IPS-18c (cell line): Measurements from ENCODE around the gene NTMT2.
"Not testable (repeated sequence)": the region's sequence is repeated elsewhere in the genome, so short reads cannot be mapped to it uniquely, and the experiment has no call there.

Experiments
- H3K4me3 ChIP-seq: 2 replicates; pipeline ENCODE4 v1.7.0; 2013; ENCODE audit warnings: low read depth, mild to moderate bottlenecking, low read length, moderate library complexity; ENCODE audit not compliant: insufficient read depth
- H3K9me3 ChIP-seq: one replicate; pipeline ENCODE4 v1.6.1; 2013; ENCODE audit warnings: mild to moderate bottlenecking, low read length, moderate library complexity; ENCODE audit not compliant: control insufficient read depth, insufficient read depth

Gene NTMT2

DNA sequence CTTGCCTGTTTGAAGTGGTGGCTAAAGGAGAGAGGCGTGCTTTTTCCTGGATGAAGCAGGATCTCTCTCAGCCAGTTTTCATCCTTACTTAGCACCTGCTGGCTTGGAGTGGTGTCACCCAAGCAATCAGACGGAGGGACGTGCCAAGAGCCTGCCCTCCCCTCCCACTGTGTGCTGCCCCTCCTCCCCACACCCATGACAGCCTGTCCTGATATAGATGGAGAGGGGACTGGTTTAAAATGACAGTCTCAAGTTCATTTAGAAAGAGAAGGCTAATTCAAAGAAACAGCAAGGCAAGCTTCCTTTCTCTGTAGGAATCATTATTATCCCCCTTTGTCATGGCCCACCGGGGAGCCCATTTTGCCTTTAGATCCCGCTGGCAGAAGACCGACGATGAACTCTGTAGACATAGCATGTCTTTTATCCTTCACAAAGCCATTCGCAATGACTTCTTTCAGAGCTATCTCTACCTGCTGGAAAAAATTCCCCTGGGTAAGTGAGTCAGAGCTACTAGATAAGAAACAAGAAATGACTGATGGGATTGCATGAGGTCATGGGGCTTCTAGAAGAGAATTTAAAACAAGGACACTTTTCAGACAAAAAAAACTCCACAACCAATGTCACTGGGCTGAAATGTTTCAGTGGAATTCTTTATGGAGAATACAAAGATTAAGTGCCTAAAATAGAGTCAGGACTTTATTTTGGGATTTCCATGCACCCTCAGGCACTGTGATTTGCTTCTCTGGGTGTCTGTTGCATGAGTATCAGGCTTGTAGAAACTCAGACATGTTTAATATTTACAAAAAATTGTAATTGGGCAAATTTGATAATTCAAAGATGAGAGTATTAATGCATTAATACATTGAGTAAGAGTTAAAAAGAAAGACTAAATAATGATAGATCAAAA lies at the start of gene NTMT2:
Gene NTMT2 (plus strand): TSS at position 190 of the 907 bp plus-strand sequence. CDS start 149 bp downstream, at position 339.
- H3K4me3 ChIP-seq = no peak within 1 kb of the TSS
- no peaks in the 10 kb centered on the region for H3K9me3 ChIP-seq

GRCh38 chr1:170095976-170096748 lies 49.6 kb upstream of the NTMT2 start:
- Histone ChIP-seq H3K4me3 (no peak overlapping the region), H3K9me3 (no peaks in the 10 kb centered on the region)

GRCh38 chr1:170096806-170097340 lies 48.9 kb upstream of the NTMT2 start:
- Histone ChIP-seq H3K9me3 (no peaks in the 10 kb centered on the region), H3K4me3 (no peak overlapping the region)

DNA sequence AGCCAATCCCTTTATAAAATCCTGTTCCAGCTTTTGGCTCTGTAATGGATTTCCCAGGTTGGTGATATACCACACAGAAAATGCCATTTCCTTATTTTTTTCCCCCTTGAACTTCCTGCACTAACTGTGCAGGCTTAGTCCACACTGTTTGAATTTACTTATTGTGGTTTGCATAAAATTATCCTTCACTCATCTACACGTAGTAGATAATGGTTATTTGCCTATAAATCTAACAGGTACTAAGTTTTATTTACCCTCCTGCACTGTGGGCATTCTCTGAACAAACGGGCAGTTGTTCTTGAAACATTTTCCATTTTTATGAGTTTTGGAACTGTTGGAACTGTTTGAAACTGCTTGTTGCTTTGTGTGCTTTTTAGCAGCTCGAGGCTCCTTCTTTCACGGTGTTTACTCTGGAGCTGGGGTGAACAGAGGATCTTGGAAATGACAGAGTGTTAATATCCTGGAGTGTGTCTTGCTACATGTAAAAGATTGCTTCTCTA lies 48.3 kb upstream of the NTMT2 start:
- Histone ChIP-seq H3K9me3 (no peaks in the 10 kb centered on the region), H3K4me3 (no peak overlapping the region)

DNA sequence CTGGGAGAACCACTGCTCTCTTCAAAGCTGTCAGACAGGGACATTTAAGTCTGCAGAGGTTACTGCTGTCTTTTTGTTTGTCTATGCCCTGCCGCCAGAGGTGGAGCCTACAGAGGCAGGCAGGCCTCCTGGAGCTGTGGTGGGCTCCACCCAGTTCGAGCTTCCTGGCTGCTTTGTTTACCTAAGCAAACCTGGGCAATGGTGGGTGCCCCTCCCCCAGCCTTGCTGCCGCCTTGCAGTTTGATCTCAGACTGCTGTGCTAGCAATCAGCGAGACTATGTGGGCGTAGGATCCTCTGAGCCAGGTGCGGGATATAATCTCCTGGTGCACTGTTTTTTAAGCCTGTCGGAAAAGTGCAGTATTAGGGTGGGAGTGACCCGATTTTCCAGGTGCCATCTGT lies 32.6 kb upstream of the NTMT2 start:
- not testable (repeated sequence) for H3K9me3 ChIP-seq, H3K4me3 ChIP-seq

GRCh38 chr1:170114906-170115305 lies 30.9 kb upstream of the NTMT2 start:
- Histone ChIP-seq H3K4me3 (no peak overlapping the region), H3K9me3 (peaks cover 7% of the 10 kb centered on the region)

DNA sequence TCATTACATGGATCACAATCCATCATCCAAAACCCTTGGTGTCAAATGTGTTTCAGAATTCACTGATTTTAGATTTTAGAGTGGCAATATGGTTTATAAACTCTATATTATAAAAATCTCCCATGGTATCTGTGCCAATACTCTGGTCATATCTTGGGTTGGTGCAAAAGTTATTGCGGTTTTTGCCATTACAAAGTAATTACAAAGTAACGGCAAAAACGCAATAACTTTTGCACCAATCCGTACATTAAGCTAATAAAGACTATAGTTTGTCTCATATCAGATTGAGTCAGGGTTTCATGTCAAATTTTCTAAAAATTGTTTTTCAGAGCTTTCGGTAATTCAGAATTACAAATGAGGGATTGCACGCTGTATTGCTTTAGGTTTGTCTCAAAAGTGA lies 23.4 kb upstream of the NTMT2 start:
- H3K4me3 ChIP-seq = no peak overlapping the region
- no peaks in the 10 kb centered on the region for H3K9me3 ChIP-seq

GRCh38 chr1:170125269-170125668 lies 20.5 kb upstream of the NTMT2 start:
- no peak overlapping the region for H3K4me3 ChIP-seq
- H3K9me3 ChIP-seq = no peaks in the 10 kb centered on the region

DNA sequence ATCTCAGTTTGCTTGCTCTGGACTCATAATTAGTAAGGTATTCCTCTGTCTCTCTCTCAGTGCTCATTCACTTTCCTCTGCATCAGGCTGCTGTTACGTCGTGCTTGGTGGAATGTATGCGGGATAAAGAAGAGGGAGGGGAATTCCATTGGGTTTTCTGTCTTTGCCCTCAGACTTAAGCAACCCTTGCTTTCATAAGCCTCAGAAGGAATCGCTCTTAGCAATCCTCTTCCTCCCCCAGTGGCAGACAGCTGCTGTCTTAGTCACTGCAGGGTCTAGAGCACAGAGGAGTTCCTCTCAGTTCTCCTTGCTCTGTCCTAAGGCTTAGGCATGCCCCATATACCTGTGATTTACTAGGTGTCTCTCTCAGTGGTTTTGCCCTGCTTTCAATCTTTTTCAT lies 19.1 kb upstream of the NTMT2 start:
- H3K9me3 ChIP-seq = no peaks in the 10 kb centered on the region
- no peak overlapping the region for H3K4me3 ChIP-seq

GRCh38 chr1:170131450-170131849 lies 14.3 kb upstream of the NTMT2 start:
- Histone ChIP-seq H3K4me3 (no peak overlapping the region), H3K9me3 (no peaks in the 10 kb centered on the region)

GRCh38 chr1:170131984-170132383 lies 13.8 kb upstream of the NTMT2 start:
- no peaks in the 10 kb centered on the region for H3K9me3 ChIP-seq

DNA sequence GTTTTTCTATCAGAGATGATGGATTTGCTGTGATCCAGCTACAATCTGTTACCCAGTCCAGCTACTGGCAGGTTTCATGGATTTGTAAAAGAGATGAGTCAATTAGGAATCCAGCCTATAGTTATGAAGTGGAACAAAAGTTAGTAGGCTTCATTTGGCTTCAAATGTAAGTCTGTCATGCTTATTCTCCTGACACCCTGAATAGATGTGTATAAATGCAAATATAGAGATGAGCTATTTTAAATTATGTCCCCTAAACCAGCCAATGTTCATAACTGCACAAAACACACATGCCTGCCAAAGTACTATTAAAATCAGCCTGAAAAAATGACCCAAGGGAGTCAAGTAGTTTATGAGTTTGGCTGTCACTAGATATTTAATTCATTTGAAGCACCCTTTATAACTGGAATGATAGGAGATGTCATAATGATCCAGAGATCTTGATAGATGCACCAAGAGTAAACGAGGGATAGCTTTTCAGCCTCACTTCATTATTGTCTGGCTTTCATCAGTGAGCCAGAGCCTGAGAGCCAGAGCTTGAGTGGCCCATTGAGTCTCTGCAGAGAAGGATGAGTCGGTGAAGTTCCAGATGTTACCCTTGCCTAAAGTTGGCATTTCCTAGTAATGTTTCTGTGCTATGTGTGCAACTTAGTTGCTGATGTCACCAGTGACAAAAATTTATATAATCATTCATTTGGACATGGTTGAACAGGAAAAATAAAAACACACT lies 11.8 kb upstream of the NTMT2 start:
- no peaks in the 10 kb centered on the region for H3K9me3 ChIP-seq
- no peak overlapping the region for H3K4me3 ChIP-seq

More at GRCh38 chr1:170131984-170132383, 13.8 kb upstream of the NTMT2 start:
- H3K4me3 ChIP-seq = no peak overlapping the region

- Histone ChIP-seq H3K9me3 (no peaks in the 10 kb centered on the region), H3K4me3 (no peak overlapping the region)
These were observed 11.2 kb upstream of the NTMT2 start for GRCh38 chr1:170134521-170134920.

- Histone ChIP-seq H3K9me3 (no peaks in the 10 kb centered on the region), H3K4me3 (no peak overlapping the region)
These were observed 5.4 kb upstream of the NTMT2 start for GRCh38 chr1:170140371-170140770.

GRCh38 chr1:170145061-170145460 lies 698 bp upstream of the NTMT2 start:
- no peaks in the 10 kb centered on the region for H3K9me3 ChIP-seq
- no peak overlapping the region for H3K4me3 ChIP-seq

- no peaks in the 10 kb centered on the region for H3K9me3 ChIP-seq
- H3K4me3 ChIP-seq = no peak overlapping the region
These were observed 1.0 kb downstream of the NTMT2 start for GRCh38 chr1:170146720-170147263.

DNA sequence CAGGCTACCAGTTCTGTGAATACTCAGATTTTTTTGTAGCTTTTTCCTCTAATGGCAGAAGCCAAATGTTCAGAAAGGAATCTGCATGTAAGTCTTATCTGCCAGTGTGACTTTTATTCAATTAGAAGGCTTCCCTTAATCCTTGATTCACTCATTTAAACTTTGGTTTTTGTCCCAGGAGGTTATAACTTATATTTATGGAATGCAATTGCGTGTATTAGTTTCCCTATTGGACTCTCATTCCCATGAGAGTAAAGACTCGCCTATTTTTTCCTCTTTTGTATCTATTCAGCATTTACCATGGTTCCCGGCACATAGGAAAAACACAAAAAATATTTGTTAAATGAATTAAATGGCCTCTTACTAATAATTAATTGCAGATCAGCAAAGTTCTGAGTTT lies 3.5 kb downstream of the NTMT2 start:
- Histone ChIP-seq H3K9me3 (no peaks in the 10 kb centered on the region), H3K4me3 (no peak overlapping the region)
